ENCODE results near the gene ADAP1.

ADAP1 gene

DNA sequence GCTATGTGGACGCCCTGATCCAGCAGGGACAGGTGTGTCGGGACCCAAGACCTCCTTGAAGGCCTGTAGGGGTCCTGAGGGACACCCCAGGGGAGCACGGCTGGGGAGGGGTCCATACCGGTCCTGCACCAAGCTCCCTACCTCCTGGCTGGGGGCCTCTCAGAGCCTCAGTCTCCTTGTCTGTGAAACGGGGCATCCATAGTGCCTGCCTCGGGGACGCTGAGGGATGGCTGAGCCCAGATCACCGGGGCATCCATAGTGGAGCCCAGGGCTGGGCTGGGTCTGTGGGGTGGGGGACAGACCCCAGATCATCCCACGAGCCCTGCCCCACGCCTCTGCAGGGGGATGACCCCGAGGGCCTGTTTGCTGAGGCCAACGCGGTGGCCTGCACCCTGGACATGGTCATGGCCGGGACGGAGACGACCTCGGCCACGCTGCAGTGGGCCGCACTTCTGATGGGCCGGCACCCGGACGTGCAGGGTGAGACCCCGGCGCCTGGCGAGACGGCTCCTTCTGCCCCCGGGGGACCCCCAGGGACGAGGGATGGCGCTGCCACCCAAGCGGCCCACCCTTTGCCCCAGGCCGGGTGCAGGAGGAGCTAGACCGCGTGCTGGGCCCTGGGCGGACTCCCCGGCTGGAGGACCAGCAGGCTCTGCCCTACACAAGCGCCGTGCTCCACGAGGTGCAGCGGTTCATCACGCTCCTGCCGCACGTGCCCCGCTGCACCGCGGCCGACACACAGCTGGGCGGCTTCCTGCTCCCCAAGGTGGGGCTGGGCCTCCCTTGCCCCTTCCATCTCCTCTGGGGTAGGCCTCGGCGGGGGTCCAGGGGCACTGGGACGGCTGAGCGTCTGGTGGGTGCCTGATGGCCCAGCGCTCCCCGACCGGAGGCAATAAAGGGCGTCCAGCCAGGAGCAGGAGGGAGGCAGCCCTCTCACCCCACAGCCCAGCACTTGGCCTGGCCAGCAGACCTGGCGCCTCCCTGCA is 32.6 kb upstream of the ADAP1 start:
- H3K27me3 ChIP-seq (ENCODE audit: insufficient read depth, poor library complexity, severe bottlenecking) = peaks cover 2% of the 10 kb centered on the region
- no peak overlapping the region for H3K27ac ChIP-seq (replicated peaks)
- no peak for DNase-seq (ENCODE audit: low read depth in 1 of 2, low spot score in 1 of 2)
- TF ChIP-seq POLR2AphosphoS5 (IDR thresholded peaks at IDR 0.05; ENCODE audit: low read depth) (no peak), SPI1 (IDR thresholded peaks at IDR 0.05; ENCODE audit: borderline replicate concordance, low read depth) (no peak), GABPA (IDR thresholded peaks at IDR 0.05; ENCODE audit: low read depth) (no peak)
- TF ChIP-seq, protein P1, sequence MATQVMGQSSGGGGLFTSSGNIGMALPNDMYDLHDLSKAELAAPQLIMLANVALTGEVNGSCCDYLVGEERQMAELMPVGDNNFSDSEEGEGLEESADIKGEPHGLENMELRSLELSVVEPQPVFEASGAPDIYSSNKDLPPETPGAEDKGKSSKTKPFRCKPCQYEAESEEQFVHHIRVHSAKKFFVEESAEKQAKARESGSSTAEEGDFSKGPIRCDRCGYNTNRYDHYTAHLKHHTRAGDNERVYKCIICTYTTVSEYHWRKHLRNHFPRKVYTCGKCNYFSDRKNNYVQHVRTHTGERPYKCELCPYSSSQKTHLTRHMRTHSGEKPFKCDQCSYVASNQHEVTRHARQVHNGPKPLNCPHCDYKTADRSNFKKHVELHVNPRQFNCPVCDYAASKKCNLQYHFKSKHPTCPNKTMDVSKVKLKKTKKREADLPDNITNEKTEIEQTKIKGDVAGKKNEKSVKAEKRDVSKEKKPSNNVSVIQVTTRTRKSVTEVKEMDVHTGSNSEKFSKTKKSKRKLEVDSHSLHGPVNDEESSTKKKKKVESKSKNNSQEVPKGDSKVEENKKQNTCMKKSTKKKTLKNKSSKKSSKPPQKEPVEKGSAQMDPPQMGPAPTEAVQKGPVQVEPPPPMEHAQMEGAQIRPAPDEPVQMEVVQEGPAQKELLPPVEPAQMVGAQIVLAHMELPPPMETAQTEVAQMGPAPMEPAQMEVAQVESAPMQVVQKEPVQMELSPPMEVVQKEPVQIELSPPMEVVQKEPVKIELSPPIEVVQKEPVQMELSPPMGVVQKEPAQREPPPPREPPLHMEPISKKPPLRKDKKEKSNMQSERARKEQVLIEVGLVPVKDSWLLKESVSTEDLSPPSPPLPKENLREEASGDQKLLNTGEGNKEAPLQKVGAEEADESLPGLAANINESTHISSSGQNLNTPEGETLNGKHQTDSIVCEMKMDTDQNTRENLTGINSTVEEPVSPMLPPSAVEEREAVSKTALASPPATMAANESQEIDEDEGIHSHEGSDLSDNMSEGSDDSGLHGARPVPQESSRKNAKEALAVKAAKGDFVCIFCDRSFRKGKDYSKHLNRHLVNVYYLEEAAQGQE (IDR thresholded peaks at IDR 0.05; ENCODE audit: insufficient replicate concordance, low read depth) = no peak
- TF ChIP-seq, protein P2, sequence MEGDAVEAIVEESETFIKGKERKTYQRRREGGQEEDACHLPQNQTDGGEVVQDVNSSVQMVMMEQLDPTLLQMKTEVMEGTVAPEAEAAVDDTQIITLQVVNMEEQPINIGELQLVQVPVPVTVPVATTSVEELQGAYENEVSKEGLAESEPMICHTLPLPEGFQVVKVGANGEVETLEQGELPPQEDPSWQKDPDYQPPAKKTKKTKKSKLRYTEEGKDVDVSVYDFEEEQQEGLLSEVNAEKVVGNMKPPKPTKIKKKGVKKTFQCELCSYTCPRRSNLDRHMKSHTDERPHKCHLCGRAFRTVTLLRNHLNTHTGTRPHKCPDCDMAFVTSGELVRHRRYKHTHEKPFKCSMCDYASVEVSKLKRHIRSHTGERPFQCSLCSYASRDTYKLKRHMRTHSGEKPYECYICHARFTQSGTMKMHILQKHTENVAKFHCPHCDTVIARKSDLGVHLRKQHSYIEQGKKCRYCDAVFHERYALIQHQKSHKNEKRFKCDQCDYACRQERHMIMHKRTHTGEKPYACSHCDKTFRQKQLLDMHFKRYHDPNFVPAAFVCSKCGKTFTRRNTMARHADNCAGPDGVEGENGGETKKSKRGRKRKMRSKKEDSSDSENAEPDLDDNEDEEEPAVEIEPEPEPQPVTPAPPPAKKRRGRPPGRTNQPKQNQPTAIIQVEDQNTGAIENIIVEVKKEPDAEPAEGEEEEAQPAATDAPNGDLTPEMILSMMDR (IDR thresholded peaks at IDR 0.05; ENCODE audit: insufficient read depth, low read length) = no peak
- no peak overlapping the region for H3K4me3 ChIP-seq (replicated peaks; ENCODE audit: insufficient read depth, low read length)

DNA sequence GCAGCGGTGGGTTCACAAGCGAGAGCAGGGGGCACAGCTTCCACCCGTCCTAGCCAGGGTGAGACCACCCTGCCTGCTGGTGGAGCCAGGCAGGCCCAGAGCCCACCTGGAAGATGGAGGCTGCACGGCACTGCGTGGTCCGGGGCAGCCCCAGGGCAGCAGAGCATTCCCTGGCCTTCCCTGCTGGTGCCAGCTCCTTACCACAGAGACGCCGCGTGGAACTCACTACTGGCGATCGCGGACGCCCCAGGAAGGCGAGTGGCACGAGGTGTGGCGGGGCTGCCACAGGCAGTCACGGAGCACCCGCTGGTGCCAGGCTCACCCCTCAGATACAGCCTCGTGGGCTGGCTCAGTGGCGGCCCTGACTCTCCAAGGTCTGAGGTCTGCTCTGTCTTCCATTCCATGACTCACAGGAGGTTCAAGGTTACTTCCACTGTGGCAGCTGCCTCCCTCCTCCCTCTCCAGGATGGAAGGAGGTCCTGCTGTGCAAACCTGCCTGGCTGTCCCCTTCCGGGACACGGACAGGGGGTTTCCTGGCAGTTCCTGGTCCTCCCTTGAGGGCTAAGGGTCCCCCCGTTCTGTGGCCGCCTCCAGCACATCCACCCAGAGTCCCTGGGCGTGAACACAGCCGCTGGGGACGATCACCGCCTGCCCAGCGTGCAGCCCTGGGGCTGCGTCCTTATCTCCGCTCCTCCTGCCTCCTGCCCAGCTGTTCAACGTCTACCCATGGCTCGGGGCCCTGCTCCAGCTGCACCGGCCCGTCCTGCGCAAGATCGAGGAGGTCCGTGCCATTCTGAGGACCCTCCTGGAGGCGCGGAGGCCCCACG is 31.6 kb upstream of the ADAP1 start:
- peaks cover 2% of the 10 kb centered on the region for H3K27me3 ChIP-seq (ENCODE audit: insufficient read depth, poor library complexity, severe bottlenecking)
- TF ChIP-seq GABPA (IDR thresholded peaks at IDR 0.05; ENCODE audit: low read depth) = no peak
- TF ChIP-seq, protein P1 (IDR thresholded peaks at IDR 0.05; ENCODE audit: insufficient replicate concordance, low read depth) = no peak
- TF ChIP-seq, protein P2 (IDR thresholded peaks at IDR 0.05; ENCODE audit: insufficient read depth, low read length) = no peak
- DNase-seq (ENCODE audit: low read depth in 1 of 2, low spot score in 1 of 2) = no peak
- H3K4me3 ChIP-seq (replicated peaks; ENCODE audit: insufficient read depth, low read length) = no peak overlapping the region
- H3K27ac ChIP-seq (replicated peaks) = no peak overlapping the region

DNA sequence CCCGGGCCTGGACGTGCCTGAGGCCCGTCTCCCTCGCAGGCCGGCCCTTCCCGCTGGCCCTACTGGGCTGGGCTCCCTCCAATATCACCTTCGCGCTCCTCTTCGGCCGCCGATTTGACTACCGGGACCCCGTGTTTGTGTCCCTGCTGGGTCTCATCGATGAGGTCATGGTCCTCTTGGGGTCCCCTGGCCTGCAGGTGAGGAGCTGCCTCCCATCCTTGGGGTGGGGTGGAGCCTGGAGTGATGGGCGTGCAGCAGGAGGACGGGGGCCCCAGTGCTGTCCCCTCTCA is 30.6 kb upstream of the ADAP1 start:
- Histone ChIP-seq H3K27ac (replicated peaks) (no peak overlapping the region), H3K4me3 (replicated peaks; ENCODE audit: insufficient read depth, low read length) (no peak overlapping the region), H3K27me3 (ENCODE audit: insufficient read depth, poor library complexity, severe bottlenecking) (peaks cover 2% of the 10 kb centered on the region)
- TF ChIP-seq SPI1 (IDR thresholded peaks at IDR 0.05; ENCODE audit: borderline replicate concordance, low read depth) = no peak
- TF ChIP-seq, protein P2 (IDR thresholded peaks at IDR 0.05; ENCODE audit: insufficient read depth, low read length) = no peak
- TF ChIP-seq, protein P1 (IDR thresholded peaks at IDR 0.05; ENCODE audit: insufficient replicate concordance, low read depth) = no peak
- no peak for DNase-seq (ENCODE audit: low read depth in 1 of 2, low spot score in 1 of 2)
